Skin of body (tissue), 2 donors: ENCODE results near the gene NAGS. TPM values are rescaled to one million over a fixed set of nuclear protein-coding genes. Genes with fewer than 3 reads are reported as not detected.
"Not testable (repeated sequence)": the region's sequence is repeated elsewhere in the genome, so short reads cannot be mapped to it uniquely, and the experiment has no call there.

Experiments used
- DNase-seq: peaks from one replicate; lab custom pipeline; 2025; lab: John Stamatoyannopoulos, UW
- total RNA-seq: library from RNA; depleted of rRNA; stranded (reverse); fragments of >200 nt; gene quantifications from one replicate; pipeline ENCODE4 v1.2.3, GENCODE V29; 2014

Gene NAGS, protein sequence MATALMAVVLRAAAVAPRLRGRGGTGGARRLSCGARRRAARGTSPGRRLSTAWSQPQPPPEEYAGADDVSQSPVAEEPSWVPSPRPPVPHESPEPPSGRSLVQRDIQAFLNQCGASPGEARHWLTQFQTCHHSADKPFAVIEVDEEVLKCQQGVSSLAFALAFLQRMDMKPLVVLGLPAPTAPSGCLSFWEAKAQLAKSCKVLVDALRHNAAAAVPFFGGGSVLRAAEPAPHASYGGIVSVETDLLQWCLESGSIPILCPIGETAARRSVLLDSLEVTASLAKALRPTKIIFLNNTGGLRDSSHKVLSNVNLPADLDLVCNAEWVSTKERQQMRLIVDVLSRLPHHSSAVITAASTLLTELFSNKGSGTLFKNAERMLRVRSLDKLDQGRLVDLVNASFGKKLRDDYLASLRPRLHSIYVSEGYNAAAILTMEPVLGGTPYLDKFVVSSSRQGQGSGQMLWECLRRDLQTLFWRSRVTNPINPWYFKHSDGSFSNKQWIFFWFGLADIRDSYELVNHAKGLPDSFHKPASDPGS
- total RNA-seq = 0.49 TPM

GRCh38 chr17:44004077-44004760, at the start of gene NAGS:
Gene NAGS, plus strand, starts transcription at chr17:44004622. Its CDS starts 42 bp downstream, at chr17:44004664.
- no peak for DNase-seq

- DNase-seq = no peak
Observed at GRCh38 chr17:43956222-43956621, 48.2 kb upstream of the NAGS start.

DNA sequence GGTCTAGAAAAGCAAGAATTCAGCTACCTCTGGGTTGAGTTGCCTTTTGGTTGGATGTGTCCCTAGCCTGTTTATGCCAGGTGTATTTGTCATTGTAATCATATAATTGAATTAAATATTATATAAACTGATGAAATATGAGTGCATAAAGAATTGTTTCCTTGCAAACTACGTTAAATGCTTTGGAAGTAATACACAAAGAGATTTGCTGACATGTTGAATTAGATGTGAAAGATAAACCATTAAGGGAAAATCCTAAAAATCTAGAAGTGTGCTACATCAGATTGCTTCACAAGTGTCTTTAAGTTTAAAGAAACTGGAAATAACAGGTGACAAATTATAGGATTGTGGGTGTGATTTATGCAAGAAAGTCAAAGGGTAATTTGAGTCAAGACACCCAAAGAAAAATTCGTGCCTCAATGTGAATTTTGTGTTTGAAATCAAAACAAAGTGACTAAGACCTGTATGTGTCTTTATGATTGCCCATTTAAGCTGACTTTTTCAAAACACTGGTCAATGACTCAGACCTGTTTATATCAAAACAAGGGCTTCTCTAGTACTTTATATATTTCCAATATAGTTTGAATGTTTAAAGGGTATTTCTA, 45.6 kb upstream of the NAGS start:
- DNase-seq = no peak

DNA sequence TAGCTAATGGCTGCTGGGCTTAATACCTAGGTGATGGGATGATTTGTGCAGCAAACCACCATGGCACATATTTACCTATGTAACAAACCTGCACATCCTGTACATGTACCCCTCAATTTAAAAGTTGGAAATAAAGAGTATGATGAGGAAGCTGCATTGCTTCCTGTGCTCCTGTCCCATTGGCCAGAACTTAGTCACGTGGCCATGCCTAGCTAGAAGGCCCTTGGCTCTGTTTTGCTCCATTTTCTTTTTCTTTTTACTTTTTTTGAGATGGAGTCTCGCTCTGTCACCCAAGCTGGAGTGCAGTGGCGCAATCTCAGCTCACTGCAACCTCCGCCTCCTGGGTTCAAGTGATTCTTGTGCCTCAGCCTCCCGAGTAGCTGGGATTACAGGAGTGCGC, 43.1 kb upstream of the NAGS start:
- not testable (repeated sequence) for DNase-seq

DNA sequence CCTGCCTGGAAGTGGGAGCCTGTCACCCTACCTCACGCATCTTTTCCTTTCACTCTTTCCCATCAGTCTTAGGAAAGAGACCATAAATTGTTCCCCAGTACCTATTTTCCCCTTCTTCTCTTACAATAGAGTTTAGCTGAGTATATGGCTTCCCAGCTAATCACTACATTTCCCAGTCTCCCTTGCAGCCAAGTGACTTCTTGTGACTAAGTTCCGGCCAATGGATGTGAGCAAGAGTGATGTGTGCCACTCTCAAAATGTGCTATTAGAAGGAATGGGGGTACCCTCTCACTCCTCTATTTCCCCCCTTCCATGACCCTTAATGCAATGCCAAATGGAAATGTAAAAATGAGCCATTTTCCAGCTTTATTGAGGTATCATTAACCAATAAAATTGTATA, 42.5 kb upstream of the NAGS start:
- no peak for DNase-seq

DNA sequence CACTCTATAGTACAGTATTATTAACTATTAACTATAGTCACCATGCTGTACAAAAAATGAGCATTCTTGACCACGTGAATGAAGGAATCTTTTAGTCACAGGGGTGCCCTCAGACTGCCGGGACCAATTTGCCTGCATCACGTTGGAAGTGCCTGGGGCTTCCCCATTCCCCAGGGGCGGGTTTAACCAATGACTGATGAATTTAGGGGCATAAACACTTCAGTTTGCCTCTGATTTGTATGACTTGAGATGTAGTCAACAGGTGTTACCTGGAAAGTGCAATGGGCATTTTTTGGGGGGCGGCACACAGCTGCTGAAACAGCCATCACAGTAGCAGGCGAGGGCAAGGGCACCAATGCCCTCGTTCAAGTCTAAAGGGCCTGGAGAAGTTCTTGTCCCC, 41.9 kb upstream of the NAGS start:
- DNase-seq = no peak

- DNase-seq = no peak
Observed at GRCh38 chr17:43966276-43966675, 38.1 kb upstream of the NAGS start.

DNA sequence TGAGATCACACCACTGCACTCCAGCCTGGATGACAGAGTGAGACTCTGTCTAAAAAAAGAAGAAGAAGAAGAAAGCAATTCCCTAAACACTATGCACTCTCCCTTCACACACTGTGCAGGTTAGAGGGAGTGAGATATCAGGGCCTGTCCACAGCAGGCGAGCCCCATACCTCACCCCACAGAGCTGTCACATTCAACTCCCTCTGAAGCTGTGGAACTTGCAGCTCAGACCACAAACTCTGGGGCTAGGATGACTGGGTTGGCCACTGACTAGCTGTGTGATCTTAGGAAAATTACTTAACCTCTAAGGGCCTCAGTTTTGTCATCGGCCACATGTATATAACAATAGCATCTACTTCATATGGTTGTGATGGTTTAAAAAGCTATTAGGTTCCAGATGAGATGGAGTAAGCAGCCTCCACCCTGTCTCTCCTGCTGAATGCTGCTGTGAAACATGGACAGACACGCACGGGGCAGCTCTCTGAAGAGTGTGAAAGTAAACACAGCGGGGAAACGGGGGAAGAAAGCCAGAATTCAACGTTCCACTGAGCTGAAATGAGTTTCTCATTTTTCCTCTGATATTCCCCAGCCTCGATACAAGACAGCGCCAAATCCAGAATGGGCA, 37.1 kb upstream of the NAGS start:
- DNase-seq = no peak

- no peak for DNase-seq
Observed at GRCh38 chr17:43970366-43970765, 34.1 kb upstream of the NAGS start.

- DNase-seq = not testable (repeated sequence)
Observed at GRCh38 chr17:43971436-43971835, 33.0 kb upstream of the NAGS start.

- DNase-seq = not testable (repeated sequence)
Observed at GRCh38 chr17:43972444-43973212, 31.8 kb upstream of the NAGS start.

DNA sequence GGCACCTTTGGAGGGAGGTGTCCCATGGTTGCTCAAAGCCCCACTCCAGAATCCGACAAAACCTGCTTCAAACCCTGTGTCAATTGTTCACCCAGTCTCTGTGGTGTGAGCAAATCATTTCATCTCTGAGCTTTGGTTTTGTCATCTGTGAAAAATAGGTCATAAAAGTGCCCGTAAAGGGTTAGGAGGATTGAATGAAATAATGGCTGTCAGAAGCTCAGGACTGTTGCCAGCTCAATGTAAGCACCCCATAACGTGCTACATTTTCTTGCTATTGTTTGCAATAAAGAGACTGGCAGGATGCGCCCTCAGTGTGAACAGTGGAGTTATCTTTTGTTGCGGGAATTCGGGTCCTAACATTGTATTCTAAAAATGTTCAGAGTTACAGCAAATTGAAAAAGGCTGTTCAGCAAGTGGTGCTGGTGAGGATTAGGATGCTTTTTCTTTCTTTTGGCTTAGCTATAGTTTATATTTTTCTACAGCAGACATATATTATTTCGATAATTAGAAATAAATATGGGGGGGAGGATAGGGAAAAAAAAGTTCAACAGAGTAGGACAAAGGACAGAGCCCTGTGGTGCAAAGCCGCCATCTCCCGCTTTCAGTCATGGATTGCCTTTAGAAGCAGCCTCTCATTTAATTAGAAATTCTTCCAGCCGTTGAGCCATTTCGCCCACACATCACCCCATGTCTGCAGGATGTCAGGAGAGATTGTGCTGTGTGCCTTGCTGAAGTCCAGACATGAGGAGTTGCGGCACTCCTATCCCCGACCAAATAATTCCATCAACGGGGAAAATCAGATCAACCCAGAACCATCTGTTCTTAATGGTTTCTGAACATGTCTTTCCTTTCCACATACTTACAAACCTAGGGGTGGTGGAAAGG, 29.8 kb upstream of the NAGS start:
- no peak for DNase-seq

DNA sequence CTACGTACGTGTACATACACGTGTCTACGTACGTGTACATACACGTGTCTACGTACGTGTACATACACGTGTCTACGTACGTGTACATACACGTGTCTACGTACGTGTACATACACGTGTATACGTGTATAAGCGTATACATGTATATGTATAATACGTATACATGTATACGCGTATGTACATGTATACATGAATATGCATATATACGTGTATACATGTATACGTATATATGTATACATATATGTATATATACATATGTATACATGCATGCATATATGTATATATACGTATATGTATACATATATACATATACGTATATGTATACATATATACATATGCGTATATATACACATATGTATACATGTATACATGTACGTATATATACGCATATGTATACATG, 28.5 kb upstream of the NAGS start:
- no peak for DNase-seq

DNA sequence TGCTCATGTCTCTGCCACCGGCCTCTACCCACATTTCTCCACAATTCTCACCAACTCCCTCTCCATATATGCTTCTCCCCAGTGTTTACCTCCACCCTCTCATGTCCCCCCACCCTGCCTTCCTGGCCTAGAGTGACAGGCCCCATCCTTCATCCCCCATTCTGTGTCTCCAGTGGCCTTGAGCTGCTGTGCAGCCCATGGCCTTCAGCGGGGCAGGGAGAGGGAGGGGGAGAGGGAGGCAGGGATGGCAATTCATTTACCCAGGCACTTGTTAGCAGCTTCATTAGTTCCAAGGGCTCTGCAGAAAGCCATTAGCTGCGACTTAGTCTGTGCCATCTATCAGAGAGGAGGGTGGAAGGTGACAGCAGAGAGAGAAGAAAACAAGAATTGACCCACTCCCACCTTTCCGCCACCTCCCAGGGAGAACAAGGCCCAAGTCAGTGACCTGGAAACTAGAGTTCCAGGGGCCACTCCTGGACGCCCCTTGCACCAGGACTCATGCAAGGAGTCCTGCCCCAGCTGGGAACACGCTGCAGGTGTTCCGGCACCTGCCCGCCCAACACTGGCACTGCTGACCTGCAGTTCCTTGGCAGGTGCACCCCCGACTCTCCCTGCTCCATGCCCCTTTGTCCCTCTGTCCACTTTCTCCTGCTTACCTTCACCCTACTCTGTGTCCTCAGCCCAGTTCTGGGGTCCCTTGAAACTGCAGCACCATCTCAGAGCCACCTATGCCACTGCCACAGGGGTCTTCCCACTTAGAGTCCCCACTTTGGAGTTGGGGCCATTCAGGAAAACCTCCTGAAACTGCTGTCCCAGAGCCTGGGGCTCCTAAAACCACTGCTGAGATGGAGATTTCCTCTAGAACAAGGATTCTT, 27.2 kb upstream of the NAGS start:
- DNase-seq = no peak

DNA sequence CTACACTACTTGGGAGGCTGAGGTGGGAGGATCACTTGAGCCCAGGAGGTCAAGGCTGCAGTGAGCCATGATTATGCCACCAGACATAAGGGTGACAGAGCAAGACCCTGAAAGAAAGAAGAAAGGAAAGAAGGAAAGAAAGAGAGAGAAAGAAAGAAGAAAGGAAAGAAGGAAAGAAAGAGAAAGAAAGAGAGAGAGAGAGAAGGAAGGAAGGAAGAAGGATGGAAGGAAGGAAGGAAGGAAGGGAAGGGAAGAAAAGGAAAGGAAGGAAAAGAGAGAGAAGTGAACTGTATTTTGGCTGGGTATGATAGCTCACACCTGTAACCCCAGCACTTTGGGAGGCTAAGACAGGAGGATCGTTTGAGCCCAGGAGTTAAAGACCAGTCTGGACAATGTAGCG, 26.3 kb upstream of the NAGS start:
- no peak for DNase-seq

DNA sequence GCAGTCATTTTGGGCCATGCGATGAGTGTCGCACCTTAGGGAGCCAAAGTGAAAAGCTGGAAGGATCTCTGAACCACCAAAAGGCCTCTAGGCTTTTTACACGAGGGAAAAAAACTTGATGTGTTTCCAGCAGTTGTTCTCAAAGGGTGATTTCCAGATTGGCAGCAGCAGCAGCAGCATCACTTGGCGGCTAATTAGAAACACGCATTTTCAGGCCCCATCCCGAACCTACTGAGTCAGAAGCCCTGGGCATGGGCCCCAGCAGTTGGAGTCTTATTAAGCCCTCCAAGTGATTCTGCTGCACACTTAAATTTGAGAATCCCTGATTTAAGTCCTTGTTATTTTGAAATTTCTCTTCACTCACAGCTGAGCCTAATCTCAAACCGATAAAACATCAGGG, 25.4 kb upstream of the NAGS start:
- DNase-seq = peak; percentile 12

- no peak for DNase-seq
Observed at GRCh38 chr17:43979671-43980070, 24.8 kb upstream of the NAGS start.

- no peak for DNase-seq
Observed at GRCh38 chr17:43982171-43982570, 22.3 kb upstream of the NAGS start.

- no peak for DNase-seq
Observed at GRCh38 chr17:43983196-43983514, 21.3 kb upstream of the NAGS start.
